HEK293 (cell line): ENCODE measurements around the gene TRMT6.

Experiments used
- KLF10 ChIP-seq: fragments of 450-650 bp; IDR thresholded peaks from 2 replicates; pipeline ENCODE4 v1.5.1; 2018; ENCODE audit warnings: missing biosample characterization, mild to moderate bottlenecking, missing genetic modification characterization
- ZNF274 ChIP-seq, 2 experiments: fragments of 200-500 bp in 1 of 2; fragments of 450-650 bp in 1 of 2; sonication (Bioruptor generic) in 1 of 2; formaldehyde crosslinking in 1 of 2; IDR thresholded peaks; 2 replicates each; pipeline versions ENCODE4 v1.5.1 to v1.6.1; 2014 to 2016; ENCODE audit warnings: borderline replicate concordance in 1 of 2, inconsistent platforms in 1 of 2, low read length in 1 of 2, missing biosample characterization in 1 of 2, missing genetic modification characterization in 1 of 2
- ZNF768 ChIP-seq: fragments of 450-650 bp; formaldehyde crosslinking; IDR thresholded peaks from 2 replicates; pipeline ENCODE4 v1.5.1; 2018; ENCODE audit warnings: missing biosample characterization, mild to moderate bottlenecking, missing genetic modification characterization
- ZNF837 ChIP-seq: fragments of 450-650 bp; formaldehyde crosslinking; IDR thresholded peaks from 2 replicates; pipeline ENCODE4 v1.5.1; 2016; ENCODE audit warnings: missing biosample characterization, missing genetic modification characterization
- TF ChIP-seq, protein P1 (sequence below): fragments of 450-650 bp; formaldehyde crosslinking; IDR thresholded peaks from 2 replicates; pipeline ENCODE4 v1.5.1; 2016; ENCODE audit warnings: missing biosample characterization, missing genetic modification characterization
- TF ChIP-seq, protein P2 (sequence below): fragments of 450-650 bp; formaldehyde crosslinking; conservative IDR thresholded peaks from 2 replicates; pipeline ENCODE4 v1.5.1; 2016; ENCODE audit warnings: low read depth, missing biosample characterization, missing genetic modification characterization

DNA sequence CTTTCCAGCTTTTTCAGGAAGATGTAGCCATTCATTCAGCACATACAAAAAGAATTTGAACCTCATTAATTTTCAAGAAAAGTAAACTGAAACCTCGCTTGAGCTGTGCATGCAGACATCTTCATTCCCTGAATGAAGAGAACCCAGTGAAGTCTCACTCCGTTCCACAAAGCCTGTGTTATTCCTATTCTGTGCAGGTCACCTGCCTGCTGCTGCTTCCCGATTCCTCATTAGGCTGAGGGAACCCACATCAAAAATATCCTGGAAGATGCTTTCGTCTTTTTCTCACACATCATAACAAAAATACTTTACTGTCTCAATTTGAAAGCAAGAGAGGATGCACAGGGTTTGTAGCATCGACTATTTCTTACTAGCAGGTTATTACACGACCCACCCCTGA lies 40.1 kb downstream of the TRMT6 start:
- TF ChIP-seq KLF10 (tag by site-specific recombination) (no peak), ZNF768 (tag by site-specific recombination) (no peak), ZNF274 (IDR thresholded peaks at IDR 0.05; ENCODE audit: low read length) (no peak), ZNF274 (tag by site-specific recombination; IDR thresholded peaks at IDR 0.05; ENCODE audit: borderline replicate concordance) (no peak), ZNF837 (no peak)
- TF ChIP-seq, protein P1, sequence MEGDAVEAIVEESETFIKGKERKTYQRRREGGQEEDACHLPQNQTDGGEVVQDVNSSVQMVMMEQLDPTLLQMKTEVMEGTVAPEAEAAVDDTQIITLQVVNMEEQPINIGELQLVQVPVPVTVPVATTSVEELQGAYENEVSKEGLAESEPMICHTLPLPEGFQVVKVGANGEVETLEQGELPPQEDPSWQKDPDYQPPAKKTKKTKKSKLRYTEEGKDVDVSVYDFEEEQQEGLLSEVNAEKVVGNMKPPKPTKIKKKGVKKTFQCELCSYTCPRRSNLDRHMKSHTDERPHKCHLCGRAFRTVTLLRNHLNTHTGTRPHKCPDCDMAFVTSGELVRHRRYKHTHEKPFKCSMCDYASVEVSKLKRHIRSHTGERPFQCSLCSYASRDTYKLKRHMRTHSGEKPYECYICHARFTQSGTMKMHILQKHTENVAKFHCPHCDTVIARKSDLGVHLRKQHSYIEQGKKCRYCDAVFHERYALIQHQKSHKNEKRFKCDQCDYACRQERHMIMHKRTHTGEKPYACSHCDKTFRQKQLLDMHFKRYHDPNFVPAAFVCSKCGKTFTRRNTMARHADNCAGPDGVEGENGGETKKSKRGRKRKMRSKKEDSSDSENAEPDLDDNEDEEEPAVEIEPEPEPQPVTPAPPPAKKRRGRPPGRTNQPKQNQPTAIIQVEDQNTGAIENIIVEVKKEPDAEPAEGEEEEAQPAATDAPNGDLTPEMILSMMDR (tag by site-specific recombination) = no peak
- TF ChIP-seq, protein P2, sequence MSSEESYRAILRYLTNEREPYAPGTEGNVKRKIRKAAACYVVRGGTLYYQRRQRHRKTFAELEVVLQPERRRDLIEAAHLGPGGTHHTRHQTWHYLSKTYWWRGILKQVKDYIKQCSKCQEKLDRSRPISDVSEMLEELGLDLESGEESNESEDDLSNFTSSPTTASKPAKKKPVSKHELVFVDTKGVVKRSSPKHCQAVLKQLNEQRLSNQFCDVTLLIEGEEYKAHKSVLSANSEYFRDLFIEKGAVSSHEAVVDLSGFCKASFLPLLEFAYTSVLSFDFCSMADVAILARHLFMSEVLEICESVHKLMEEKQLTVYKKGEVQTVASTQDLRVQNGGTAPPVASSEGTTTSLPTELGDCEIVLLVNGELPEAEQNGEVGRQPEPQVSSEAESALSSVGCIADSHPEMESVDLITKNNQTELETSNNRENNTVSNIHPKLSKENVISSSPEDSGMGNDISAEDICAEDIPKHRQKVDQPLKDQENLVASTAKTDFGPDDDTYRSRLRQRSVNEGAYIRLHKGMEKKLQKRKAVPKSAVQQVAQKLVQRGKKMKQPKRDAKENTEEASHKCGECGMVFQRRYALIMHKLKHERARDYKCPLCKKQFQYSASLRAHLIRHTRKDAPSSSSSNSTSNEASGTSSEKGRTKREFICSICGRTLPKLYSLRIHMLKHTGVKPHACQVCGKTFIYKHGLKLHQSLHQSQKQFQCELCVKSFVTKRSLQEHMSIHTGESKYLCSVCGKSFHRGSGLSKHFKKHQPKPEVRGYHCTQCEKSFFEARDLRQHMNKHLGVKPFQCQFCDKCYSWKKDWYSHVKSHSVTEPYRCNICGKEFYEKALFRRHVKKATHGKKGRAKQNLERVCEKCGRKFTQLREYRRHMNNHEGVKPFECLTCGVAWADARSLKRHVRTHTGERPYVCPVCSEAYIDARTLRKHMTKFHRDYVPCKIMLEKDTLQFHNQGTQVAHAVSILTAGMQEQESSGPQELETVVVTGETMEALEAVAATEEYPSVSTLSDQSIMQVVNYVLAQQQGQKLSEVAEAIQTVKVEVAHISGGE (tag by site-specific recombination) = no peak
